ENCODE results near the gene SPPL2B. TPM values are rescaled to one million over a fixed set of nuclear protein-coding genes. Genes with fewer than 3 reads are reported as not detected.

The SPPL2B gene
- total RNA-seq, 1 donor from 2014 or later, result 69.7 TPM

- no peaks in the 10 kb centered on the region for H3K27me3 Mint-ChIP-seq
- peaks cover 5% of the 10 kb centered on the region for H3K9me3 Mint-ChIP-seq
- H3K4me1 Mint-ChIP-seq, result no peaks in the 10 kb centered on the region
- intact Hi-C loops (cut with micrococcal nuclease), result no loop called here
- H3K27ac Mint-ChIP-seq, result no peak overlapping the region
- DNase-seq, result no peak
- peaks cover 2% of the 10 kb centered on the region for H3K36me3 Mint-ChIP-seq (ENCODE audit: low read depth)
- no peak overlapping the region for H3K4me3 Mint-ChIP-seq
Measured at GRCh38 chr19:2371656-2372055, 43.2 kb downstream of the SPPL2B start.

GRCh38 chr19:2372076-2372612, 43.7 kb downstream of the SPPL2B start:
- no peaks in the 10 kb centered on the region for H3K27me3 Mint-ChIP-seq
- H3K4me3 Mint-ChIP-seq, result no peak overlapping the region
- H3K27ac Mint-ChIP-seq, result no peak overlapping the region
- no peaks in the 10 kb centered on the region for H3K4me1 Mint-ChIP-seq
- no peak for DNase-seq
- H3K36me3 Mint-ChIP-seq (ENCODE audit: low read depth), result peaks cover 2% of the 10 kb centered on the region
- H3K9me3 Mint-ChIP-seq, result peaks cover 5% of the 10 kb centered on the region
- intact Hi-C loops (cut with micrococcal nuclease), result no loop called here

- intact Hi-C loops (cut with micrococcal nuclease), result no loop called here
- H3K9me3 Mint-ChIP-seq, result peaks cover 10% of the 10 kb centered on the region
- H3K27ac Mint-ChIP-seq, result no peak overlapping the region
- H3K4me3 Mint-ChIP-seq, result no peak overlapping the region
- no peak for DNase-seq
- H3K27me3 Mint-ChIP-seq, result no peaks in the 10 kb centered on the region
- H3K4me1 Mint-ChIP-seq, result no peaks in the 10 kb centered on the region
- peaks cover 4% of the 10 kb centered on the region for H3K36me3 Mint-ChIP-seq (ENCODE audit: low read depth)
Measured at GRCh38 chr19:2374808-2375207, 46.3 kb downstream of the SPPL2B start.

- Mint-ChIP-seq H3K4me3 (no peak overlapping the region), H3K36me3 (ENCODE audit: low read depth) (peaks cover 4% of the 10 kb centered on the region), H3K4me1 (no peaks in the 10 kb centered on the region), H3K27me3 (no peaks in the 10 kb centered on the region), H3K9me3 (peaks cover 11% of the 10 kb centered on the region), H3K27ac (no peak overlapping the region)
- intact Hi-C loops (cut with micrococcal nuclease), result no loop called here
- DNase-seq, result no peak
Measured at GRCh38 chr19:2375353-2376121, 47.1 kb downstream of the SPPL2B start.

- H3K4me3 Mint-ChIP-seq, result no peak overlapping the region
- no peaks in the 10 kb centered on the region for H3K4me1 Mint-ChIP-seq
- H3K27ac Mint-ChIP-seq, result no peak overlapping the region
- H3K36me3 Mint-ChIP-seq (ENCODE audit: low read depth), result peaks cover 6% of the 10 kb centered on the region
- intact Hi-C loops (cut with micrococcal nuclease), result no loop called here
- no peaks in the 10 kb centered on the region for H3K27me3 Mint-ChIP-seq
- no peak for DNase-seq
- H3K9me3 Mint-ChIP-seq, result peaks cover 15% of the 10 kb centered on the region
Measured at GRCh38 chr19:2376784-2377519, 48.5 kb downstream of the SPPL2B start.

- intact Hi-C loops (cut with micrococcal nuclease), result no loop called here
- H3K4me1 Mint-ChIP-seq, result no peaks in the 10 kb centered on the region
- peaks cover 4% of the 10 kb centered on the region for H3K27me3 Mint-ChIP-seq
- peaks cover 15% of the 10 kb centered on the region for H3K9me3 Mint-ChIP-seq
- no peak for DNase-seq
- H3K27ac Mint-ChIP-seq, result no peak overlapping the region
- no peak overlapping the region for H3K4me3 Mint-ChIP-seq
- peaks cover 9% of the 10 kb centered on the region for H3K36me3 Mint-ChIP-seq (ENCODE audit: low read depth)
Measured at GRCh38 chr19:2380567-2380966, 52.1 kb downstream of the SPPL2B start.

- H3K9me3 Mint-ChIP-seq, result peaks cover 15% of the 10 kb centered on the region
- DNase-seq, result no peak
- H3K27me3 Mint-ChIP-seq, result peaks cover 4% of the 10 kb centered on the region
- no peak overlapping the region for H3K4me3 Mint-ChIP-seq
- no peaks in the 10 kb centered on the region for H3K4me1 Mint-ChIP-seq
- H3K36me3 Mint-ChIP-seq (ENCODE audit: low read depth), result peaks cover 9% of the 10 kb centered on the region
- no peak overlapping the region for H3K27ac Mint-ChIP-seq
- intact Hi-C loops (cut with micrococcal nuclease), result no loop called here
Measured at GRCh38 chr19:2381148-2381820, 52.8 kb downstream of the SPPL2B start.

- intact Hi-C loops (cut with micrococcal nuclease), result no loop called here
Measured at GRCh38 chr19:2382530-2383222, 54.2 kb downstream of the SPPL2B start.

GRCh38 chr19:2385053-2385721, 56.7 kb downstream of the SPPL2B start:
- Mint-ChIP-seq H3K9me3 (peaks cover 5% of the 10 kb centered on the region), H3K27ac (no peak overlapping the region), H3K4me3 (no peak overlapping the region), H3K4me1 (no peaks in the 10 kb centered on the region), H3K36me3 (ENCODE audit: low read depth) (peaks cover 5% of the 10 kb centered on the region), H3K27me3 (peaks cover 4% of the 10 kb centered on the region)
- intact Hi-C loops (cut with micrococcal nuclease), result no loop called here
- no peak for DNase-seq

More at GRCh38 chr19:2382530-2383222, 54.2 kb downstream of the SPPL2B start:
- peaks cover 4% of the 10 kb centered on the region for H3K27me3 Mint-ChIP-seq
- no peak overlapping the region for H3K4me3 Mint-ChIP-seq
- H3K4me1 Mint-ChIP-seq, result no peaks in the 10 kb centered on the region
- DNase-seq, result no peak
- no peak overlapping the region for H3K27ac Mint-ChIP-seq
- H3K9me3 Mint-ChIP-seq, result peaks cover 13% of the 10 kb centered on the region
- peaks cover 7% of the 10 kb centered on the region for H3K36me3 Mint-ChIP-seq (ENCODE audit: low read depth)

- peaks cover 6% of the 10 kb centered on the region for H3K27me3 Mint-ChIP-seq
- no peak overlapping the region for H3K27ac Mint-ChIP-seq
- H3K36me3 Mint-ChIP-seq (ENCODE audit: low read depth), result no peaks in the 10 kb centered on the region
- DNase-seq, result no peak
- H3K4me3 Mint-ChIP-seq, result no peak overlapping the region
- intact Hi-C loops (cut with micrococcal nuclease), result no loop called here
- H3K9me3 Mint-ChIP-seq, result no peaks in the 10 kb centered on the region
- peaks cover 3% of the 10 kb centered on the region for H3K4me1 Mint-ChIP-seq
Measured at GRCh38 chr19:2387367-2388288, 59.1 kb downstream of the SPPL2B start.

- peaks cover 7% of the 10 kb centered on the region for H3K4me1 Mint-ChIP-seq
- no peaks in the 10 kb centered on the region for H3K9me3 Mint-ChIP-seq
- intact Hi-C loops (cut with micrococcal nuclease), result no loop called here
- H3K27me3 Mint-ChIP-seq, result peaks cover 8% of the 10 kb centered on the region
- H3K27ac Mint-ChIP-seq, result no peak overlapping the region
- no peak for DNase-seq
- no peaks in the 10 kb centered on the region for H3K36me3 Mint-ChIP-seq (ENCODE audit: low read depth)
- no peak overlapping the region for H3K4me3 Mint-ChIP-seq
Measured at GRCh38 chr19:2389594-2389993, 61.1 kb downstream of the SPPL2B start.

- intact Hi-C loops (cut with micrococcal nuclease), result loop anchor here (1.0 to 10.0 kb wide), 4 partner anchors 64 to 229 kb away; partner anchors contain the start of genes DOT1L, LSM7, PLEKHJ1 and SF3A2
- no peak overlapping the region for H3K4me3 Mint-ChIP-seq
- H3K36me3 Mint-ChIP-seq (ENCODE audit: low read depth), result no peaks in the 10 kb centered on the region
- H3K4me1 Mint-ChIP-seq, result peaks cover 7% of the 10 kb centered on the region
- DNase-seq, result peak; percentile 84
- H3K27me3 Mint-ChIP-seq, result peaks cover 6% of the 10 kb centered on the region
- H3K27ac Mint-ChIP-seq, result no peak overlapping the region
- no peaks in the 10 kb centered on the region for H3K9me3 Mint-ChIP-seq
Measured at GRCh38 chr19:2391118-2391725, 62.7 kb downstream of the SPPL2B start.
